Gastrocnemius medialis (tissue), 4 donors: Measurements from ENCODE around the gene PLPP7.

Source experiments
- CTCF ChIP-seq, 5 experiments: fragments of 450-650 bp in 3 of 5; fragments of 200-600 bp in 2 of 5; sonication (generic) in 2 of 5; IDR thresholded peaks in 4 of 5; conservative IDR thresholded peaks in 1 of 5; 1 replicate in 4 of 5; 2 replicates in 1 of 5; pipeline ENCODE4 v1.5.1; 2016 to 2019; ENCODE audit warnings: antibody characterized with exemption in 5 of 5, mild to moderate bottlenecking in 3 of 5, moderate library complexity in 3 of 5
- POLR2A ChIP-seq, 2 donors: fragments of 450-650 bp; IDR thresholded peaks; one replicate each; pipeline ENCODE4 v1.6.1; 2017; ENCODE audit warnings: antibody characterized with exemption in 2 of 2, mild to moderate bottlenecking in 2 of 2, moderate library complexity in 2 of 2

- TF ChIP-seq CTCF (IDR thresholded peaks at IDR 0.05 in 4 of 5, conservative IDR thresholded peaks at IDR 0.05 in 1 of 5): no peak
- TF ChIP-seq POLR2A (IDR thresholded peaks at IDR 0.05): no peak
Measured at GRCh38 chr9:131319486-131319885, 30.0 kb downstream of the PLPP7 start.
